HCT116 (cell line): ENCODE measurements around the gene ALCAM. TPM values are rescaled to one million over a fixed set of nuclear protein-coding genes. Genes with fewer than 3 reads are reported as not detected.

Experiments
- ATAC-seq: fragments of 200-7000 bp; cut with Tn5 transposase; 2 replicates; pipeline ENCODE4 v1.9.1; 2020; ENCODE audit warnings: mild to moderate bottlenecking, moderate library complexity
- BruUV-seq: library from RNA; stranded (reverse); fragments of 400-500 nt; replicated peaks from 2 replicates; lab custom pipeline; 2021; lab: Mats Ljungman, UMichigan
- CTCF ChIA-PET: fragments of 300-600 bp; sonication (Branson Sonifier 250); formaldehyde crosslinking; loops from one replicate; lab custom pipeline; 2021; ENCODE audit warnings: antibody characterized with exemption; lab: Charles Lee
- POLR2A ChIA-PET: fragments of 300-600, 350-600 bp; sonication (Branson Sonifier 250); formaldehyde crosslinking; loops from one replicate; lab custom pipeline; 2021; ENCODE audit warnings: antibody characterized with exemption; lab: Charles Lee
- RAD21 ChIA-PET, 2 experiments: fragments of 300-600 bp; sonication (Branson Sonifier 250); formaldehyde crosslinking; loops; one replicate each; lab custom pipeline; 2023; ENCODE audit warnings: low total read pairs in 2 of 2; ENCODE audit not compliant: uncharacterized antibody in 2 of 2, unreplicated experiment in 2 of 2, low non-redundant PET in 1 of 2; lab: Charles Lee
- DNase-seq: peaks from one replicate; pipeline ENCODE4 v3.0.0-alpha.2; 2010; ENCODE audit warnings: low read depth, low spot score
- H2AFZ ChIP-seq: fragments of 200-600 bp; shearing (Covaris generic), sonication (generic); 2 replicates; pipeline ENCODE4 v1.6.1; 2017; ENCODE audit warnings: low read depth, mixed run types, mixed read lengths, antibody characterized with exemption, low read length; ENCODE audit not compliant: poor library complexity, severe bottlenecking
- H3K27ac ChIP-seq: 2 replicates; pipeline ENCODE4 v1.5.1; 2012; ENCODE audit warnings: low read depth, low read length
- H3K27me3 ChIP-seq: fragments of 200-600 bp; sonication (generic); 2 replicates; pipeline ENCODE4 v1.6.1; 2016; ENCODE audit warnings: mixed run types, low read length, mixed read lengths; ENCODE audit not compliant: insufficient read depth
- H3K36me3 ChIP-seq, 2 experiments: fragments of 200-500 bp in 1 of 2; fragments of 200-600 bp in 1 of 2; sonication (Bioruptor generic) in 1 of 2; sonication (generic) in 1 of 2; 2 replicates each; pipeline versions ENCODE4 v1.5.1 to v1.6.1; 2014 to 2016; ENCODE audit warnings: low read length in 2 of 2, inconsistent platforms in 1 of 2, mixed read lengths in 1 of 2, mixed run types in 1 of 2; ENCODE audit not compliant: insufficient read depth in 2 of 2, control insufficient read depth in 1 of 2
- H3K4me1 ChIP-seq, 2 experiments: fragments of 200-600 bp in 1 of 2; sonication (generic) in 1 of 2; 2 replicates each; pipeline versions ENCODE4 v1.5.1 to v1.6.1; 2012 to 2017; ENCODE audit warnings: low read length in 2 of 2, inconsistent platforms in 1 of 2, mild to moderate bottlenecking in 1 of 2, mixed read lengths in 1 of 2, mixed run types in 1 of 2, moderate library complexity in 1 of 2; ENCODE audit not compliant: insufficient read depth in 2 of 2, control insufficient read depth in 1 of 2
- H3K4me2 ChIP-seq: fragments of 200-600 bp; sonication (generic); 2 replicates; pipeline ENCODE4 v1.6.1; 2017; ENCODE audit warnings: mixed run types, low read length, mixed read lengths
- H3K4me3 ChIP-seq, 2 experiments: fragments of 200-600 bp in 1 of 2; sonication (generic) in 1 of 2; replicated peaks in 1 of 2; 2 replicates each; pipeline ENCODE4 v1.5.1; 2011 to 2016; ENCODE audit warnings: low read length in 2 of 2, control low read depth in 1 of 2, low read depth in 1 of 2, mild to moderate bottlenecking in 1 of 2, mixed read lengths in 1 of 2, mixed run types in 1 of 2
- H3K79me2 ChIP-seq: fragments of 200-600 bp; sonication (generic); 2 replicates; pipeline ENCODE4 v1.6.1; 2017; ENCODE audit warnings: mild to moderate bottlenecking, mixed run types, low read length, moderate library complexity, mixed read lengths; ENCODE audit not compliant: insufficient read depth
- H3K9ac ChIP-seq: fragments of 200-600 bp; sonication (generic); 2 replicates; pipeline ENCODE4 v1.6.1; 2016; ENCODE audit warnings: low read length, mixed read lengths
- H3K9me2 ChIP-seq: fragments of 200-600 bp; sonication (generic), shearing (Covaris generic); 2 replicates; pipeline ENCODE4 v1.6.1; 2017; ENCODE audit warnings: mixed run types, mild to moderate bottlenecking, moderate library complexity; ENCODE audit not compliant: insufficient read depth
- H3K9me3 ChIP-seq, 2 experiments: fragments of 200-500 bp in 1 of 2; fragments of 200-600 bp in 1 of 2; sonication (Bioruptor generic) in 1 of 2; sonication (generic) in 1 of 2; 2 replicates each; pipeline ENCODE4 v1.6.1; 2014 to 2017; ENCODE audit warnings: low read length in 2 of 2, mixed read lengths in 2 of 2, inconsistent platforms in 1 of 2, low read depth in 1 of 2, mild to moderate bottlenecking in 1 of 2, mixed run types in 1 of 2, moderate library complexity in 1 of 2; ENCODE audit not compliant: control insufficient read depth in 1 of 2, insufficient read depth in 1 of 2
- H4K20me1 ChIP-seq: fragments of 200-600 bp; sonication (generic), shearing (Covaris generic); 2 replicates; pipeline ENCODE4 v1.6.1; 2017; ENCODE audit warnings: mixed run types, mild to moderate bottlenecking, moderate library complexity; ENCODE audit not compliant: insufficient read depth
- CBX3 ChIP-seq: IDR thresholded peaks from 2 replicates; pipeline ENCODE4 v1.6.1; 2012; ENCODE audit warnings: low read depth
- EGR1 ChIP-seq: IDR thresholded peaks from 2 replicates; pipeline ENCODE4 v1.6.1; 2012; ENCODE audit warnings: low read depth
- EZH2 ChIP-seq: fragments of 200-600 bp; sonication (generic); IDR thresholded peaks from 2 replicates; pipeline ENCODE4 v1.6.1; 2017; ENCODE audit warnings: antibody characterized with exemption, mixed run types
- YY1 ChIP-seq: IDR thresholded peaks from 2 replicates; pipeline ENCODE4 v1.6.1; 2011; ENCODE audit warnings: low read length, low read depth, moderate library complexity, mild to moderate bottlenecking; ENCODE audit not compliant: insufficient replicate concordance; ENCODE audit errors: extremely low read depth
- ZFX ChIP-seq: fragments of 450-650 bp; IDR thresholded peaks from 2 replicates; pipeline ENCODE4 v1.6.1; 2017
- ZNF274 ChIP-seq: fragments of 200-500 bp; sonication (Bioruptor generic); IDR thresholded peaks from 2 replicates; pipeline ENCODE4 v1.6.1; 2014; ENCODE audit warnings: mild to moderate bottlenecking, low read depth, low read length, inconsistent platforms
- intact Hi-C: fragments of 100-400 bp; cut with micrococcal nuclease; formaldehyde crosslinking; loops from 2 replicates; pipeline ENCODE4 v1.10.0; 2022
- total RNA-seq: library from RNA; stranded (reverse); gene quantifications from one replicate; pipeline ENCODE4 v1.2.1, GENCODE V29; 2021; ENCODE audit not compliant: unreplicated experiment
- TF ChIP-seq, protein P1 (sequence below): IDR thresholded peaks from 2 replicates; pipeline ENCODE4 v1.6.1; 2012
- TF ChIP-seq, protein P2 (sequence below): IDR thresholded peaks from 2 replicates; pipeline ENCODE4 v1.6.1; 2011; ENCODE audit warnings: mild to moderate bottlenecking, low read length, moderate library complexity; ENCODE audit not compliant: insufficient replicate concordance; ENCODE audit errors: extremely low read depth
- TF ChIP-seq, protein P3 (sequence below): IDR thresholded peaks from 2 replicates; pipeline ENCODE4 v1.6.1; 2012
- TF ChIP-seq, protein P4 (sequence below): IDR thresholded peaks from 2 replicates; pipeline ENCODE4 v1.6.1; 2012; ENCODE audit warnings: low read depth

ALCAM gene
- total RNA-seq, 1 experiment from 2014 or later, result 56.7 TPM

DNA sequence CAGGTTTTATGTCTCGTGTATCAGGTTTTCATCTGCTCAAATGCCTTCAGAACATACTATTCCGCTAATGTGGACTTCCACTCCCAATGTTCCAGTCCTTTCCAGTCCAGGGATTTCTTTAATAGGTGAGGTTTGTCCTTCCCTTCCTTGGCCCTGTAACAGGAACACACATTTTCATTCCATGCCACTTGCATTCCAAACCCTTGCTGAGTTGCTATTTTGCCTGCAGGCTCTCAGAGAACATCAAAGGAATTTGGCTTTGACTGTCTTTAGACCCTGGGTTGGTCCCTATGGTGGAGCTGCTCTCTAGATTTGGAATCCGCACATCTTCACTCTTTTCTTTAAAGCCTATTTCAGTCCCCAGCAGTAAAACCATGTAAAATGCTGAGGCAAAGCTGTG is 12.3 kb upstream of the ALCAM start (continued):
- TF ChIP-seq, protein P1, sequence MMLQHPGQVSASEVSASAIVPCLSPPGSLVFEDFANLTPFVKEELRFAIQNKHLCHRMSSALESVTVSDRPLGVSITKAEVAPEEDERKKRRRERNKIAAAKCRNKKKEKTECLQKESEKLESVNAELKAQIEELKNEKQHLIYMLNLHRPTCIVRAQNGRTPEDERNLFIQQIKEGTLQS, result no peak
- no peak for TF ChIP-seq ZFX
- TF ChIP-seq, protein P2, sequence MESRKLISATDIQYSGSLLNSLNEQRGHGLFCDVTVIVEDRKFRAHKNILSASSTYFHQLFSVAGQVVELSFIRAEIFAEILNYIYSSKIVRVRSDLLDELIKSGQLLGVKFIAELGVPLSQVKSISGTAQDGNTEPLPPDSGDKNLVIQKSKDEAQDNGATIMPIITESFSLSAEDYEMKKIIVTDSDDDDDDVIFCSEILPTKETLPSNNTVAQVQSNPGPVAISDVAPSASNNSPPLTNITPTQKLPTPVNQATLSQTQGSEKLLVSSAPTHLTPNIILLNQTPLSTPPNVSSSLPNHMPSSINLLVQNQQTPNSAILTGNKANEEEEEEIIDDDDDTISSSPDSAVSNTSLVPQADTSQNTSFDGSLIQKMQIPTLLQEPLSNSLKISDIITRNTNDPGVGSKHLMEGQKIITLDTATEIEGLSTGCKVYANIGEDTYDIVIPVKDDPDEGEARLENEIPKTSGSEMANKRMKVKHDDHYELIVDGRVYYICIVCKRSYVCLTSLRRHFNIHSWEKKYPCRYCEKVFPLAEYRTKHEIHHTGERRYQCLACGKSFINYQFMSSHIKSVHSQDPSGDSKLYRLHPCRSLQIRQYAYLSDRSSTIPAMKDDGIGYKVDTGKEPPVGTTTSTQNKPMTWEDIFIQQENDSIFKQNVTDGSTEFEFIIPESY, result no peak
- no peak for TF ChIP-seq YY1
- no peak for TF ChIP-seq EZH2
- TF ChIP-seq EGR1, result no peak
- no peak for TF ChIP-seq CBX3

DNA sequence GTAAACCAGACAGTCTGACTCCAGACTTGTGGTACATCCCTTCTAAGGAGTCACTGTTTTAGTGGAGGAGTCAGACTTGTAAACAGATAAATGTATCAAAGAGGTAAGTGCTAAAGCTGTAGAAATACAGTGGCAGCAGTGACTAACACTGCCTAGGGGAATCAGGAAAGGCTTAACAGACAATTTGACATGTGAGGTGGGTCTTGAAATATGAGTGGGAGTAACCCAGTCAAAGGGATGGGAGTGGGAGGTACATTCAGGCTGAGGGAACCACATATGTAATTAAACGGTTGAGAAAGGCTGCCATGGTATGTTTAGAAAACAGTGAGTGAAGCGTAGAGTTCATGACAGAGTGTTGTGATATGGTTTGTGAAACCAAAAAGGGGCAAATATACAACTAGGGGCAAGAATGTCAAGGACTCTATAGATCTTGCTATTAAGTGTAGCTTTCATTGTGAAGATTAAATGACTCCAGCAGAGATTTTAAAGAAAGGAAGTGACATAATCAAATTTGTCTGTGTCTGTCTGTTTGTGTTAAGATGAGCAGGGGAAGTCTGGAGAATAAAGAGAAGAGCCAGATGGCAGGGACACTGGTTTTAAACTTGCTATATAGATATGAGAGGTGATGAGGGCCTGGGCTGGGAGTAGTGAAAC is 11.2 kb upstream of the ALCAM start:
- DNase-seq, result no peak
- RAD21 ChIA-PET, result no interaction called here
- CTCF ChIA-PET, result interaction anchor here (0.7 kb wide), 1 partner anchor 11 kb away, joined by 3 read pairs; the partner anchor contains the start of gene ALCAM
- H3K36me3 ChIP-seq, result no peaks in the 10 kb centered on the region
- H3K9me3 ChIP-seq, result no peaks in the 10 kb centered on the region
- H3K27ac ChIP-seq, result no peak overlapping the region
- intact Hi-C loops, result no loop called here
- no peak overlapping the region for H3K4me3 ChIP-seq
- H3K79me2 ChIP-seq, result no peaks in the 10 kb centered on the region
- TF ChIP-seq, protein P3, sequence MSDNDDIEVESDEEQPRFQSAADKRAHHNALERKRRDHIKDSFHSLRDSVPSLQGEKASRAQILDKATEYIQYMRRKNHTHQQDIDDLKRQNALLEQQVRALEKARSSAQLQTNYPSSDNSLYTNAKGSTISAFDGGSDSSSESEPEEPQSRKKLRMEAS, result no peak
- no peak for TF ChIP-seq ZNF274
- TF ChIP-seq CBX3, result no peak
- TF ChIP-seq, protein P4, sequence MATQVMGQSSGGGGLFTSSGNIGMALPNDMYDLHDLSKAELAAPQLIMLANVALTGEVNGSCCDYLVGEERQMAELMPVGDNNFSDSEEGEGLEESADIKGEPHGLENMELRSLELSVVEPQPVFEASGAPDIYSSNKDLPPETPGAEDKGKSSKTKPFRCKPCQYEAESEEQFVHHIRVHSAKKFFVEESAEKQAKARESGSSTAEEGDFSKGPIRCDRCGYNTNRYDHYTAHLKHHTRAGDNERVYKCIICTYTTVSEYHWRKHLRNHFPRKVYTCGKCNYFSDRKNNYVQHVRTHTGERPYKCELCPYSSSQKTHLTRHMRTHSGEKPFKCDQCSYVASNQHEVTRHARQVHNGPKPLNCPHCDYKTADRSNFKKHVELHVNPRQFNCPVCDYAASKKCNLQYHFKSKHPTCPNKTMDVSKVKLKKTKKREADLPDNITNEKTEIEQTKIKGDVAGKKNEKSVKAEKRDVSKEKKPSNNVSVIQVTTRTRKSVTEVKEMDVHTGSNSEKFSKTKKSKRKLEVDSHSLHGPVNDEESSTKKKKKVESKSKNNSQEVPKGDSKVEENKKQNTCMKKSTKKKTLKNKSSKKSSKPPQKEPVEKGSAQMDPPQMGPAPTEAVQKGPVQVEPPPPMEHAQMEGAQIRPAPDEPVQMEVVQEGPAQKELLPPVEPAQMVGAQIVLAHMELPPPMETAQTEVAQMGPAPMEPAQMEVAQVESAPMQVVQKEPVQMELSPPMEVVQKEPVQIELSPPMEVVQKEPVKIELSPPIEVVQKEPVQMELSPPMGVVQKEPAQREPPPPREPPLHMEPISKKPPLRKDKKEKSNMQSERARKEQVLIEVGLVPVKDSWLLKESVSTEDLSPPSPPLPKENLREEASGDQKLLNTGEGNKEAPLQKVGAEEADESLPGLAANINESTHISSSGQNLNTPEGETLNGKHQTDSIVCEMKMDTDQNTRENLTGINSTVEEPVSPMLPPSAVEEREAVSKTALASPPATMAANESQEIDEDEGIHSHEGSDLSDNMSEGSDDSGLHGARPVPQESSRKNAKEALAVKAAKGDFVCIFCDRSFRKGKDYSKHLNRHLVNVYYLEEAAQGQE, result no peak
- no TSS peak for BruUV-seq
- H3K27me3 ChIP-seq, result no peaks in the 10 kb centered on the region
- no peak overlapping the region for H3K9ac ChIP-seq
- H3K4me2 ChIP-seq, result no peak overlapping the region
- no peaks in the 10 kb centered on the region for H4K20me1 ChIP-seq
- no peaks in the 10 kb centered on the region for H3K9me2 ChIP-seq
- peaks cover 3 to 22% of the 10 kb centered on the region in 2 experiments for H3K4me1 ChIP-seq
- no peak overlapping the region for H2AFZ ChIP-seq
- POLR2A ChIA-PET, result interaction anchor here (2.2 kb wide), 1 partner anchor 11 kb away, joined by 9 read pairs; the partner anchor contains the start of gene ALCAM
- ATAC-seq, result no peak
